Keratinocyte (primary cell): Measurements from ENCODE around the gene RNU1-2.

ENCODE experiments used
- CTCF ChIP-seq, 3 experiments: IDR thresholded peaks in 1 of 3; conservative IDR thresholded peaks in 1 of 3; optimal IDR thresholded peaks in 1 of 3; 2 replicates in 2 of 3; 3 replicates in 1 of 3; pipeline versions ENCODE3 to v1.5.1; 2011; ENCODE audit warnings: low read length in 3 of 3, mild to moderate bottlenecking in 3 of 3, moderate library complexity in 2 of 3, control low read depth in 1 of 3, inconsistent platforms in 1 of 3; ENCODE audit not compliant: insufficient read depth in 2 of 3; ENCODE audit errors: extremely low read depth in 1 of 3
- EZH2 ChIP-seq: IDR thresholded peaks from one replicate; pipeline ENCODE4 v1.6.1; 2012; ENCODE audit warnings: inconsistent platforms, mild to moderate bottlenecking, low read length, moderate library complexity

- peak in 2 of 3 experiments; percentile 4 to 41 for TF ChIP-seq CTCF (optimal IDR thresholded peaks at IDR 0.05 in 1 of 3, IDR thresholded peaks at IDR 0.05 in 1 of 3, conservative IDR thresholded peaks at IDR 0.05 in 1 of 3; ENCODE audit: extremely low read depth in 1 of 3, insufficient read depth in 2 of 3, low read length in 3 of 3)
- no peak for TF ChIP-seq EZH2
Measured at GRCh38 chr1:16913833-16914662, 18.3 kb downstream of the RNU1-2 start.
